Psoas muscle (tissue), 8 donors: ENCODE results near the gene ZC3H13. TPM values are rescaled to one million over a fixed set of nuclear protein-coding genes. Genes with fewer than 3 reads are reported as not detected.

Experiments used
- ATAC-seq, 4 donors: fragments of 200-7000 bp; cut with Tn5 transposase; one replicate each; pipeline ENCODE4 v1.9.1; 2020; ENCODE audit warnings: moderate library complexity in 3 of 4, mild to moderate bottlenecking in 2 of 4
- DNase-seq, 2 donors: peaks; one replicate each; pipeline ENCODE4 v3.0.0-alpha.2; 2020
- H3K27ac ChIP-seq: fragments of 200-600 bp; one replicate; pipeline ENCODE4 v1.8.0; 2022
- H3K27me3 ChIP-seq, 3 donors: fragments of 200-600 bp in 1 of 3; one replicate each; pipeline versions ENCODE4 v1.6.1 to v1.8.0; 2013 to 2022; ENCODE audit warnings: low read length in 2 of 3, mild to moderate bottlenecking in 2 of 3, moderate library complexity in 1 of 3; ENCODE audit not compliant: insufficient read depth in 3 of 3
- H3K36me3 ChIP-seq, 2 donors: fragments of 200-600 bp in 1 of 2; one replicate each; pipeline versions ENCODE4 v1.6.1 to v1.8.0; 2013 to 2022; ENCODE audit warnings: low read depth in 1 of 2, mild to moderate bottlenecking in 1 of 2, moderate library complexity in 1 of 2; ENCODE audit not compliant: insufficient read depth in 1 of 2
- H3K4me1 ChIP-seq: fragments of 200-600 bp; one replicate; pipeline ENCODE4 v1.8.0; 2022
- H3K4me3 ChIP-seq: fragments of 200-600 bp; one replicate; pipeline ENCODE4 v1.8.0; 2022; ENCODE audit warnings: mild to moderate bottlenecking
- H3K9me3 ChIP-seq: fragments of 200-600 bp; one replicate; pipeline ENCODE4 v1.8.0; 2022
- WGBS, 3 donors: extraction: QIAGEN DNeasy Blood & Tissue Kit; methylation state at CpG; one replicate each; pipeline versions ENCODE4 v1.1.6 to v1.1.7; 2013; 5-methylcytosine and 5-hydroxymethylcytosine counted together
- intact Hi-C, 2 donors: fragments of 100-400 bp; cut with DNase I; formaldehyde crosslinking; loops; one replicate each; pipeline versions ENCODE4 v1.11.0 to v1.14.2; 2022
- polyA plus RNA-seq, 3 donors: library from polyadenylated mRNA; stranded (reverse); fragments of 200-250 nt; gene quantifications; one replicate each; pipeline ENCODE4 v1.2.3, GENCODE V29; 2013
- total RNA-seq, 4 donors: library from RNA; stranded (reverse); fragmentation: NEBNext Ultra II Directional in 2 of 4; extraction: Animal tissue kit (Norgen Biotek cat#: 25700) in 2 of 4; gene quantifications; one replicate each; pipeline versions ENCODE4 v1.2.1 to v1.2.4, GENCODE V29; 2021 to 2023
- TF ChIP-seq, protein P1 (sequence below): fragments of 200-600 bp; IDR thresholded peaks from one replicate; pipeline ENCODE4 v1.8.0; 2022; ENCODE audit warnings: antibody characterized with exemption
- donor health status: healthy with polysubstance abuse.
- donor health status: DM: no; HTN: no; CAD: no; lungs with moderate emphysema.
- donor health status: Bipolar disorder and iron deficiency.
- donor health status: healthy.
- donor health status: DM: yes; HTN: yes; CAD: no.
- donor health status: DM: no; HTN: no; CAD: no.
- donor health status: DM: no; HTN: no; CAD: no.
- donor health status: DM: yes; HTN: yes; CAD: no.

Gene ZC3H13
- total and polyA plus RNA-seq, 7 donors, result 6.8 to 31.6 (median 25.4) TPM

DNA sequence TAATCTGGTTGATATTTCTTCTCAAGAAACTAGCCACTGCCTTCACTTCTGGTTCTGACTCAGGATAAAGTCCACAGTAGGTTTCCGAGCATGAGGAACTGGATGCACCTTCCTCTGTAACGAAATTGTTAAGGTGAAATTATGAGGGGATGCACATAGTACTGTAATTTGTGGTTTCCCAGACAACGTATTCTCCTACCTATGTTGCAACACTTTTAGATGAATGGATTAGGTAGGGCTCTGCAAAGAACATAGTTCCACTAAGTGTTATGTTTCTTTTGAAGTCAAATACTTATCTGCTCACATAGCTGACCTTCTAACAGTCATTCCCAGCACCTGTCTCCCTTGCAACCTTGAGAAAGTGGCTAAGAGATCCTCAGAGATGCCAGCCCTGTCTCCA lies 5.7 kb upstream of the ZC3H13 start:
- Histone ChIP-seq H3K27me3 (no peaks in the 10 kb centered on the region), H3K36me3 (no peaks in the 10 kb centered on the region), H3K4me1 (peaks cover 8% of the 10 kb centered on the region), H3K4me3 (no peak overlapping the region), H3K9me3 (no peaks in the 10 kb centered on the region), H3K27ac (no peak overlapping the region)
- intact Hi-C loops, result no loop called here
- DNase-seq (no peak), ATAC-seq (no peak)
- WGBS, 3 donors, result 75 to 90% (median 87%) methylated on average over 3 of the region's 3 CpGs
- TF ChIP-seq, protein P1, sequence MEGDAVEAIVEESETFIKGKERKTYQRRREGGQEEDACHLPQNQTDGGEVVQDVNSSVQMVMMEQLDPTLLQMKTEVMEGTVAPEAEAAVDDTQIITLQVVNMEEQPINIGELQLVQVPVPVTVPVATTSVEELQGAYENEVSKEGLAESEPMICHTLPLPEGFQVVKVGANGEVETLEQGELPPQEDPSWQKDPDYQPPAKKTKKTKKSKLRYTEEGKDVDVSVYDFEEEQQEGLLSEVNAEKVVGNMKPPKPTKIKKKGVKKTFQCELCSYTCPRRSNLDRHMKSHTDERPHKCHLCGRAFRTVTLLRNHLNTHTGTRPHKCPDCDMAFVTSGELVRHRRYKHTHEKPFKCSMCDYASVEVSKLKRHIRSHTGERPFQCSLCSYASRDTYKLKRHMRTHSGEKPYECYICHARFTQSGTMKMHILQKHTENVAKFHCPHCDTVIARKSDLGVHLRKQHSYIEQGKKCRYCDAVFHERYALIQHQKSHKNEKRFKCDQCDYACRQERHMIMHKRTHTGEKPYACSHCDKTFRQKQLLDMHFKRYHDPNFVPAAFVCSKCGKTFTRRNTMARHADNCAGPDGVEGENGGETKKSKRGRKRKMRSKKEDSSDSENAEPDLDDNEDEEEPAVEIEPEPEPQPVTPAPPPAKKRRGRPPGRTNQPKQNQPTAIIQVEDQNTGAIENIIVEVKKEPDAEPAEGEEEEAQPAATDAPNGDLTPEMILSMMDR, result no peak

DNA sequence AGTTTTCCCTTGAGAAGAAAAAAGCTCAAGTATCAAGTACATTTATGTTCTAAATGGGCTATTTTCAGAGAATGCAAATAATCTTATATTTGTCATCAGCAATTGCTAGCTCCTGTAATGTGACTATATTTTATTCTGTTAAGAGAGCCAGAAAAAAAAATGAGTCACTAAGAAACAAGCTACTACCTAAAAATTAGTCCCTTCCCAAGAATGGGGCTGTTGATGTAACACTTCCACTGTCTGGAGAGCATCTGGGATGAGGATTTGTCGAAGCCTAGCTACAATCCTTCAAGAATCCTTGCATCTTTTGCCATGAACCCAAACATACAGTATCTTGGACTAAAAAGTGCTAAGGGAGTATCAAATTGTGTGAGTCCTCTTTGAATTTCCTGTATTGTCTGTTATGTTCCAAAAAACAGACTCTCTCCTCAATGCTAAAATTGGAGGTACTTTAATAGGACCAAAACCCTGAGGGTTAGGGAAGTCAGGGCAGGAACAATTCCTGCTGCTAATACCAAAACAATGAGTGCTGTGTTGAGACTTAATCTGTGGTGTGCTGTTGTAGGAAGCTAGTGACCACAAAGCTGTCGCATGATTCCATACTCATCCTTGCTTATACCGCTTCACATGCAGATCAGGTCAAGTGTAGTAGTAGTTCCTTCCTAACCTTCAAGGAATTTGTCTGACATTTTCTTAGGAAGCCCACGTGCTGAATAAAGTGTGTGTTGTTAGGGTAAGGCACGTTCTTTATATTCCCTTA lies 4.9 kb upstream of the ZC3H13 start:
- Histone ChIP-seq H3K36me3 (no peaks in the 10 kb centered on the region), H3K27ac (no peak overlapping the region), H3K27me3 (no peaks in the 10 kb centered on the region), H3K9me3 (no peaks in the 10 kb centered on the region), H3K4me1 (peaks cover 10% of the 10 kb centered on the region), H3K4me3 (no peak overlapping the region)
- WGBS, 3 donors, result 57 to 65% (median 61%) methylated on average over 5 of the region's 5 CpGs
- ATAC-seq (no peak), DNase-seq (no peak)
- intact Hi-C loops, result no loop called here
- TF ChIP-seq, protein P1, result no peak

DNA sequence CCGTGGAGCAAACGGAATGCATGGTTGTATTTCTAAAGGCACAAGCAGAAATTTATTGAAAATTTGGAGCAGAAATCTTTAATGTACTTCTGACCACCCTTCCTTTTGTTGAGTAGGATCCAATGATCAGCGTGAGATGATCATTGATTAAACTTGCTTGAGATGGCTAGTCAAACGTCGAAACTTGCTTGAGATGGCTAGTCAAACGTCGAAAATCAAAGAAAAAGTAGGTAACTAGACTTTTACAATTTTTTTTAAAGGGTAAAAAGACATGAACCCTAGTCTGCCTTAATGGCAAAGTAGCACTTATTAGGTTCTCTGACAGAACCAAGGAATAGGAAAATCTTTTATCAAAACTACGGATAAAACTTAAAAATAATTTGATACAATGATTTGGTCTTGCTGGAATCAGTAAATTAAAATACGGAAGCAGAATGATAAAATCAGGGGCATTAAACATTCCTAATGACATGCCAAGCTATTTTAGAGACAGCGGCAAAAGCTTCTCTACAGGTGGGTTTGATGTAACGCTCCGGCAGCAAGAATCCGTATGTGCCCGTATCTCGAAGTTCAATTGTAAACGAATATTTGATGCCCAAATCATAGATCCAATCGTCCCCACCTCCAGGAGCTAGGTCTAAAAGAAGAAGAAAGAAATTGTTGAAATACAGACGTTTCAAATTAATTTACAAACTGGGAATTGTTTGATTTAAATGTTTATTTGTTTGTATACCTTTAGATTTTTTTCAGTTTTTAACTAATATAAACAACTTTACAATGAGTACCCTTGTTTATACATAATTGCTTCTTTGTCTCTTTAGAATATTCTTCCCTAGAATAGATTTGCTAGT lies 841 bp upstream of the ZC3H13 start:
- Histone ChIP-seq H3K4me1 (peaks cover 30% of the 10 kb centered on the region), H3K27ac (peak overlapping the region; percentile 93), H3K4me3 (peak overlapping the region; percentile 86), H3K36me3 (no peaks in the 10 kb centered on the region), H3K9me3 (no peaks in the 10 kb centered on the region), H3K27me3 (no peaks in the 10 kb centered on the region)
- WGBS, 3 donors, result 15 to 23% (median 20%) methylated on average over 18 of the region's 18 CpGs
- intact Hi-C loops, result loop anchor here in 1 of 2 donors (5.0 kb wide), 1 partner anchor 69 kb away; no protein-coding TSS in a partner anchor
- ATAC-seq (no peak), DNase-seq (no peak)
- TF ChIP-seq, protein P1, result no peak

- no peaks in the 10 kb centered on the region for H3K36me3 ChIP-seq
- peak; percentile 5 to 45 (median 12) for ATAC-seq
- H3K4me3 ChIP-seq, result peak overlapping the region; percentile 86
- TF ChIP-seq, protein P1, result no peak
- peaks cover 30% of the 10 kb centered on the region for H3K4me1 ChIP-seq
- peak overlapping the region; percentile 93 for H3K27ac ChIP-seq
- H3K27me3 ChIP-seq, result no peaks in the 10 kb centered on the region
- intact Hi-C loops, result loop anchor here in 1 of 2 donors (5.0 kb wide), 1 partner anchor 70 kb away; no protein-coding TSS in a partner anchor
- no peak for DNase-seq
- no peaks in the 10 kb centered on the region for H3K9me3 ChIP-seq
- WGBS, 3 donors, result 0% methylated on average over 7 of the region's 7 CpGs
These were observed 603 bp downstream of the ZC3H13 start for GRCh38 chr13:46051968-46052318.
